Measurements from ENCODE around the gene EXD3.

The EXD3 gene

GRCh38 chr9:137447722-137448601 lies 25.0 kb upstream of the EXD3 start:
- DNase-seq (ENCODE audit: low read depth, low spot score): no peak

- no peak for DNase-seq (ENCODE audit: low read depth, low spot score)
Observed at GRCh38 chr9:137446851-137447471, 24.0 kb upstream of the EXD3 start.

- no peak for DNase-seq (ENCODE audit: low read depth, low spot score)
Observed at GRCh38 chr9:137445930-137446431, 23.0 kb upstream of the EXD3 start.

GRCh38 chr9:137445275-137445807 lies 22.4 kb upstream of the EXD3 start:
- no peak for DNase-seq (ENCODE audit: low read depth, low spot score)

DNA sequence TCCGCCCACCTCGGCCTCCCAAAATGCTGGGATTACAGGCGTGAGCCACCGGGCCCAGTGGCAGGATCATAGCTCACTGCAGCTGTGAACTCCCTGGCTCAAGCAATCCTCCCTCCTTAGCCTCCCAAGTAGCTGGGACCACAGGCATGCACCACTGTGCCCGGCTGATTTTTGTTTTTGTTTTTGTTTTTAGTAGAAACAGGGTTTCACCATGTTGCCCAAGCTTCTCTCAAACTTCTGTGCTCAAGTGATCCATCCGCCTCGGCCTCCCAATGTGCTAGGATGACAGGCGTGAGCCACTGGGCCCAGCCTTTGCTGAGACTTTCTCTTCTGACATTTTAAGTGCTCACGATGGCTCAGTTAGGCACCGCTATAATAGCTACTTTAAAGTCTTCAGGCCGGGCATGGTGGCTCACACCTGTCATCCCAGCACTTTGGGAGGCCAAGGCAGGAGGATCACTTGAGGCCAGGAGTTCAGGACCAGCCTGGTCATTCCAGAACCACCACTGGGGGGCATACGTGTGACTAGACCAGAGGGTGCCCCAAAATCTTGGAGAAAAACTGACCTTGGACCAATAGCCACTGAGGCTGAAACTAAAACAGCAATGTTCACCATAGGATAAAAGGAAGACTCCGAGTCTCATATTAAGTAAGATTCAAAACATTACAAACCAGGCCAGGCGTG lies 21.3 kb upstream of the EXD3 start:
- no peak for DNase-seq (ENCODE audit: low read depth, low spot score)

- DNase-seq (ENCODE audit: low read depth, low spot score): no peak
Observed at GRCh38 chr9:137441935-137442321, 19.0 kb upstream of the EXD3 start.

- DNase-seq (ENCODE audit: low read depth, low spot score): no peak
Observed at GRCh38 chr9:137441289-137441934, 18.4 kb upstream of the EXD3 start, which contains the start of gene ENTPD8. Gene ENTPD8, minus strand, starts transcription at chr9:137441357. Its CDS starts 3,072 bp downstream, at chr9:137438285.

DNA sequence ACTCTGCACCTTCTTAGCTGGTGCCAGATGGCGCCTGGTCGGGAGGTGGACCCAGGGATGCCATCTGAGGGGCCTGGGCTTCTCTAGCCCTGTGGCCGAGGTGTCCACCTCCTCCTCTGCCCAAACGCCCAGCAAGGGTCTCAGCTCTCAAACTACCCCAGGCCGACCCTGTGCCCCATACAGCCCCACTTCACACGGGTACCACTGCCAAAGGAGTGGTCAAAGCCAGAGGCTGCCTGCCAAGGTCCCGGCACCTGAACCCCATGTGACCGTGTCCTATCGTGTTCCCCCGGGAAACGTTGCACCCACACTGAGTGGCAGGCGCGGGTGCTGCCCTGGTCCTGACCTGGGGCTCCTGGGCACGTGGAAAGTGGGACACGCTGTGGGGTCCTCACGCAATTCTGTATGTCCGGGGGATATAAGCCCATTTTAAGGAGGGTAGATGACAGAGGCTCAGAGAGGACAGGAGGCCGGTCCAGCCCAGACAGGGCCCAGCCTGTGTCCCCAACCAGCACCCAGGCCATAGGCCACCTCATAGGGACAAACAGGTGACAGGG lies 16.3 kb upstream of the EXD3 start:
- no peak for DNase-seq (ENCODE audit: low read depth, low spot score)

- DNase-seq (ENCODE audit: low read depth, low spot score): no peak
Observed at GRCh38 chr9:137438591-137439157, 15.7 kb upstream of the EXD3 start.

GRCh38 chr9:137437691-137438590 lies 15.0 kb upstream of the EXD3 start:
- no peak for DNase-seq (ENCODE audit: low read depth, low spot score)

DNA sequence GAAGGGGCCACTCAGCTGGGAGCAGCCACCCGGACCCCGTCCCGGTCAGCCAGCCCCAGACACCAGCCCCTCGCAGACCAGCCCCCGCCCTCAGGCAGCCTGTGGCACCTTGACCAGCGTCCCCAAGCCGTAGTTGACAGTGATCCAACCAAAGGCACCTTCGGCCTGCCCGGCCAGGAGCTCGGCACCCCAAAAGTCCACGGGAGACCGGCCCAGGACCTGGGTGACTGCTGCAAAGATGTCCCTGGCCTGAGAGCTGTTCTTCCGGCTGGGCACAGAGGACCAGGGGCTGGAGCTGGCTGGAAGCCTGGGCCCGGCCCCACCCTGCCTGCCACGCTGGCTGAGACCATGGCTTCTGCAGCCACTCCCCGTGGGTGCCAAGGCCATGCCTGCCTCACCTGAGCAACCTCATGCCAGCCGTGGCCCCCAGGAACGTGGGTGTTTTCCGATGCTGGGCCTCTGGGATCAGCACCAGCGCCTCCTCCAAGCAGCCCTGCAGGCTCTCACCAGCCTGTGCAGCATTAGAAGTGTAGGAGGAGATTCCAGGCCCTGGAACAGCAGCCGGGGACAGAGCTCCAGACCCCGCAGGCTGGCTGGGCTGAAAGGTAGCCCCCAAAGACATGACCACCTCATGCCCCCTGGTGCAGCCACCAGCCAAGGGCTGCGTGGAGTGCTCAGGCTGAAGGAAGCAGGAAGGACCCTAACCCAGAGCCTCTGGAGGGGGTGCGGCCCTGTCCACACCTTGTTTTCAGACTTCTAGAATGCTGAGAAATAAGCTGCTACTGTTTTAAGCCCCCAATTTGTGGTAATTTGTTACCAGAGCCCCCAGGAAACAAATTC lies 14.0 kb upstream of the EXD3 start:
- no peak for DNase-seq (ENCODE audit: low read depth, low spot score)

DNA sequence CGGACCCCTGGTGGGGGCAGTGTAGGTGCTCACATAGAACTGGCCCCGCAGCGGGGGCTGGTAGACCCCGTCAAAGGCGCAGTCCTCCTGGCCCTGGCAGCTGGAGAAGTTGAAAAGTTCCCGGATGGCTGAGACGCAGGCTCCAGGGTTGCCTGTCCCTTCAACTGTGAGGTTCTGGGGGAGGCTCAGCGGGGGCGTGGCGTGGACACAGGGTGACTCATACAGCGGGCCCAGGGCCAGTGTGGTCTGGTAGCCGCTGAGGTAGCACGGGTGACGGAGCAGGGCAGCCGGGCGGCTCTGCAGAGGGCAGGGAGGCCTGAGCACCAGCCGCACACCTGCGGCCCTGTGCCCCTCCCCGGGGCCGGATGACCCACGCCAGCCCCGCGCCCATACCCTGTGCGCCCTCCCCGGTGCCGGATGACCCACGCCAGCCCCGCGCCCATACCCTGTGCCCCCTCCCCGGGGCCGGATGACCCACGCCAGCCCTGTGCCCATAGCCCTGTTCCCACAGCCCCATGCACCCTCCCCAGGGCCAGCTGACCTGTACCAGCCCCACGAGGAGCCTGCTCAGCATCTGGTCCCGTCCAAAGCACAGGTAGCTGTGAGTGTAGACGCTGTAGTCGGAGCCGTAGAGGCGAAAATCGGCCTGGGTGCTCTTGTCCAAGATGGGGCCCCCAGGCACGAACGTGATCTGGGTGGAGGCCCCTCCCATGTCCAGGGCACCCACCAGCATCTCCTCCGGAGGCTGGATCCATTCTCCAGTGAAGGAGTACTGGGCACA lies 13.2 kb upstream of the EXD3 start:
- DNase-seq (ENCODE audit: low read depth, low spot score): no peak

- DNase-seq (ENCODE audit: low read depth, low spot score): no peak
Observed at GRCh38 chr9:137435381-137435891, 12.5 kb upstream of the EXD3 start.

GRCh38 chr9:137434498-137435380 lies 11.8 kb upstream of the EXD3 start:
- DNase-seq (ENCODE audit: low read depth, low spot score): no peak

GRCh38 chr9:137433916-137434431 lies 11.0 kb upstream of the EXD3 start:
- no peak for DNase-seq (ENCODE audit: low read depth, low spot score)

- no peak for DNase-seq (ENCODE audit: low read depth, low spot score)
Observed at GRCh38 chr9:137433349-137433915, 10.5 kb upstream of the EXD3 start.

Measured in iPS DF 19.7 (cell line).